ENCODE measurements around the gene TBC1D4.

Gene TBC1D4

GRCh38 chr13:75486146-75487062 lies 4.4 kb upstream of the TBC1D4 start:
- TF ChIP-seq CTCF (IDR thresholded peaks at IDR 0.05; ENCODE audit: control insufficient read depth, extremely low read depth, insufficient read depth): no peak
- H3K4me3 ChIP-seq (ENCODE audit: low read depth, low read length): no peak overlapping the region
- no peak for DNase-seq (ENCODE audit: low read depth)

- DNase-seq (ENCODE audit: low read depth): no peak
- H3K4me3 ChIP-seq (ENCODE audit: low read depth, low read length): no peak overlapping the region
- no peak for TF ChIP-seq CTCF (IDR thresholded peaks at IDR 0.05; ENCODE audit: control insufficient read depth, extremely low read depth, insufficient read depth)
These were observed 3.5 kb upstream of the TBC1D4 start for GRCh38 chr13:75485286-75486062.

GRCh38 chr13:75482820-75483079 lies 781 bp upstream of the TBC1D4 start:
- peak overlapping the region; percentile 70 for H3K4me3 ChIP-seq (ENCODE audit: low read depth, low read length)
- no peak for DNase-seq (ENCODE audit: low read depth)

GRCh38 chr13:75481176-75482069 lies 546 bp downstream of the TBC1D4 start:
- no peak for TF ChIP-seq CTCF (IDR thresholded peaks at IDR 0.05; ENCODE audit: control insufficient read depth, extremely low read depth, insufficient read depth)
- peak overlapping the region; percentile 70 for H3K4me3 ChIP-seq (ENCODE audit: low read depth, low read length)
- no peak for DNase-seq (ENCODE audit: low read depth)

More at GRCh38 chr13:75482820-75483079, 781 bp upstream of the TBC1D4 start:
- no peak for TF ChIP-seq CTCF (IDR thresholded peaks at IDR 0.05; ENCODE audit: control insufficient read depth, extremely low read depth, insufficient read depth)

- TF ChIP-seq CTCF (IDR thresholded peaks at IDR 0.05; ENCODE audit: control insufficient read depth, extremely low read depth, insufficient read depth): no peak
- peak; percentile 88 for DNase-seq (ENCODE audit: low read depth)
- peak overlapping the region; percentile 70 for H3K4me3 ChIP-seq (ENCODE audit: low read depth, low read length)
These were observed 1.2 kb downstream of the TBC1D4 start for GRCh38 chr13:75480671-75481175.

- TF ChIP-seq CTCF (IDR thresholded peaks at IDR 0.05; ENCODE audit: control insufficient read depth, extremely low read depth, insufficient read depth): no peak
- H3K4me3 ChIP-seq (ENCODE audit: low read depth, low read length): no peak overlapping the region
- peak; percentile 54 for DNase-seq (ENCODE audit: low read depth)
These were observed 2.7 kb downstream of the TBC1D4 start for GRCh38 chr13:75479102-75479740.

All from LNCaP clone FGC (cell line).